GF-D8 (cell line): Measurements from ENCODE around the gene HOXD10.

Experiments used
- DNase-seq: peaks from one replicate; lab custom pipeline; 2025; lab: John Stamatoyannopoulos, UW

The HOXD10 gene

GRCh38 chr2:176107731-176108181 lies 8.8 kb upstream of the HOXD10 start:
- no peak for DNase-seq

GRCh38 chr2:176109192-176109901 lies 7.2 kb upstream of the HOXD10 start:
- DNase-seq = no peak

GRCh38 chr2:176109946-176110345 lies 6.6 kb upstream of the HOXD10 start:
- DNase-seq = no peak

GRCh38 chr2:176110415-176111308 lies 5.9 kb upstream of the HOXD10 start:
- no peak for DNase-seq

GRCh38 chr2:176111309-176111663 lies 5.3 kb upstream of the HOXD10 start:
- DNase-seq = no peak

GRCh38 chr2:176111846-176112374 lies 4.7 kb upstream of the HOXD10 start:
- no peak for DNase-seq

- no peak for DNase-seq
Measured at GRCh38 chr2:176112375-176113302, 3.9 kb upstream of the HOXD10 start.

- DNase-seq = no peak
Measured at GRCh38 chr2:176114120-176114929, 2.3 kb upstream of the HOXD10 start.

GRCh38 chr2:176114930-176115625 lies 1.5 kb upstream of the HOXD10 start:
- no peak for DNase-seq

- no peak for DNase-seq
Measured at GRCh38 chr2:176117162-176117822, 714 bp downstream of the HOXD10 start.

GRCh38 chr2:176117823-176118371 lies 1.3 kb downstream of the HOXD10 start:
- no peak for DNase-seq

GRCh38 chr2:176118601-176119339 lies 2.2 kb downstream of the HOXD10 start:
- no peak for DNase-seq

- no peak for DNase-seq
Measured at GRCh38 chr2:176120364-176121189, 4.0 kb downstream of the HOXD10 start.

GRCh38 chr2:176121190-176122051 lies 4.8 kb downstream of the HOXD10 start:
- no peak for DNase-seq

- DNase-seq = no peak
Measured at GRCh38 chr2:176122052-176122682, 5.6 kb downstream of the HOXD10 start.

- no peak for DNase-seq
Measured at GRCh38 chr2:176122683-176123410, 6.3 kb downstream of the HOXD10 start, which contains the start of gene HOXD9. Gene HOXD9, plus strand, starts transcription at chr2:176122719. Its CDS starts 50 bp downstream, at chr2:176122769.
